Amniotic epithelial cell (primary cell): Measurements from ENCODE around the gene TSPAN12.
"Not testable (repeated sequence)": the region's sequence is repeated elsewhere in the genome, so short reads cannot be mapped to it uniquely, and the experiment has no call there.

Experiments
- DNase-seq: peaks from one replicate; pipeline ENCODE4 v3.0.0-alpha.2; 2010; ENCODE audit warnings: low read depth

Gene TSPAN12

GRCh38 chr7:120857588-120858573, at the start of gene TSPAN12:
Gene TSPAN12 (minus strand): TSS chr7:120858144. CDS start chr7:120856763, 1,381 bp downstream.
- DNase-seq: peak; percentile 35

- no peak for DNase-seq
These were observed 41.0 kb upstream of the TSPAN12 start for GRCh38 chr7:120898715-120899499.

DNA sequence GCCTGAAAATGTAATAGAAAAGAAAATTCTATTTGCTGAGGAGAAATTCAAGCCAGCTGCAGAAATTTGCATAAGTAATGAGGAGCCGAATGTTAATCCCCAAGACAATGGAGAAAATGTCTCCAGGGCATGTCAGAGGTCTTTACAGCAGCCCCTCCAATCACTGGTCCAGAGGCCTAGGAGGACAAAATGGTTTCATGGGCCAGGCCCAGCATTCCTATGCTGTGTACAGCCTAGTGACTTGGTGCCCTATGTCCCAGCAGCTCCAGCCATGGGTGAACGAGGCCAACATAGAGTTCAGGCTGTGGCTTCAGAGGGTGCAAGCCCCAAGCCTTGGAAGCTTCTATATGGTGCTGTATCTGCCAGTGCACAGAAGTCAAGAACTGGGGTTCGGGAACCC, 37.3 kb upstream of the TSPAN12 start:
- DNase-seq: not testable (repeated sequence)

- not testable (repeated sequence) for DNase-seq
These were observed 27.7 kb upstream of the TSPAN12 start for GRCh38 chr7:120885602-120886001.

DNA sequence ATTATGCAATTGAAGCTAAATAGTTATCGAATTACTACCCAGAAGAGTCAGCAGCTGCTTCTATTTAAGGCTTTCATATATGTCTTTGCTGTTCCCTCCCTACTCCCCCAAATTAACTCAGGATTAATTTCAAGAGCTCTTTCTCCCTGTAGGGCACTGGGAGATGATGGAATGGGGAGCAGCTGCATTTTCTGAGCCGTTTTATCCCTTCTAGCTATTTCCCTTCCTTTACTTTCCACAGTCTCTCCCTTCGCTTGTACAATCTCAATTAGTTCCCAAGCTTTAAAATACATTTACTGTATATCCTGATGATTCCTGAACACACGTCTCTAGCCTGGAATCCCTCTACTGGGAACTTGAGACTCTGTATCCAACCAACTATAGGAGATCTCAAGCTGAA, 19.8 kb upstream of the TSPAN12 start:
- no peak for DNase-seq

DNA sequence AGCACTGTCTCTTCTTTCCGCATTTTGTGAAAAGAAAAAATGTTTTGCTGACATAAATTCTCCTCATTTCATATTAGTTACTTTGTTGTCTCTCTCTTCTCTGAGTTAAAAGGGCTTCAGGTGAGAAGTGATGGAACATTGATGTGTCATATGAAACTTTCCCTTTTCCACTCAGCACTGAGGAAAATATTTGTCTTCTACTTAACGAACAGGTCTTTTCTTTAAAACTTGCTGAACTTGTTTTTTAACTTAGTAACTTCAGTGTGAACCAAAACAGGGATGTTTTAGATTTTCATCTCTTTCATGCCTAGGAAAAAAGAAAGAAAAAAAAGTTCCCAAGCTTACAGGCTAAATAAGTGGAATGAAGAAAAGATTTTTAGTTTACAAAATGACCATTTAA, 19.0 kb upstream of the TSPAN12 start:
- DNase-seq: no peak

DNA sequence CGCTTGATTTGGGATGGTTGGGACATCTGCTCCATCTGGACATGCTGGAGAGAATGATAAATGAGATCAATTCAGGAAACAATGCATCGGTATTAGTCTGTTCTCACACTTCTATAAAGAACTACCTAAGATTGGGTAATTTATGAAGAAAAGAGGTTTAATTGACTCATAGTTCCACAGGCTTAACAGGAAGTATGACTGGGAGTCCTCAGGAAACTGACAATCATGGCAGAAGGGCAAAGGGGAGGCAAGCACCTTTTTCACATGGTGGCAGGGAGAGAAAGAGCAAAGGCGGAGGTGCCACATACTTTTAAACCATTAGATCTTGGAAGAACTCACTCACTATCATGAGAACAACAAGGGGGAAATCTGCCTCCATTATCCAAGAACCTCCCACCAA, 16.8 kb upstream of the TSPAN12 start:
- DNase-seq: no peak

DNA sequence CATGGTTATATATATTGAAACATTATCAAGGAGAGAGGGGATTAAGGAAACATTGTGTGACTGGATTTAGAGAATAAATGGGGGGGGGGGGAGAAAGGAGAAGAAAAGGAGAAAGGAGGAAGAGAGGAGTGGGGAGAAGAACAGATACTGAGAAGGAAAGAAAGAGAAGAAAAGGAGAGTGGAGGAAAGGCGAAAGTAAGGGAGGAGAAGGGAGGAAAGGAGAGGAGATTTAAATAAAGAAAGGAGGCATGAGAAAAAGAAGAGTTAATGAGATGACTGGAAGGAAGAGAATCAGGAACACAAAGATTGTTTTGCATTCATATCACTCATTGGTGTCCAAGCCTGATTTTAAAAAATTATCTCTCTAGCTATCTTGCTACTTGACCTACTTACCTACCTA, 16.1 kb upstream of the TSPAN12 start:
- DNase-seq: no peak

DNA sequence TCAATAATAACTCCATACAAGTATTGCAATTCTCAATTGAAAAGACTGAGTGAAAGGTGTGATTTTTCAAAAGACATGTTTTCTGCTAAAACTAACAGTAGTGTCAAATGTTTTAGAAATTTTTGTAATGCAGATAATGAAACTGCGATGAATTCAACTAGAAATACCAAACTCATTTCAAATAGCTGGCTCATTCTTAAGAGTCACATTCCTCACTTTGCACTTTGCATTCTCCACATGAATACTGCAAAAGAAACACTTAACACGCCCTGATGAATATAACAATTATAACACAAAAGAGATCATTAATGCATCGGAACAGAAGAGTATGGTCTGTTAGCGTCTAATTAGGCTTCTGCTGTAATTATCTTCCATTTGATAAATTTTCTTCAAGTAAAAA, 15.5 kb upstream of the TSPAN12 start:
- DNase-seq: no peak

GRCh38 chr7:120869700-120870099, 11.8 kb upstream of the TSPAN12 start:
- DNase-seq: no peak

GRCh38 chr7:120867932-120868331, 10.0 kb upstream of the TSPAN12 start:
- DNase-seq: no peak

DNA sequence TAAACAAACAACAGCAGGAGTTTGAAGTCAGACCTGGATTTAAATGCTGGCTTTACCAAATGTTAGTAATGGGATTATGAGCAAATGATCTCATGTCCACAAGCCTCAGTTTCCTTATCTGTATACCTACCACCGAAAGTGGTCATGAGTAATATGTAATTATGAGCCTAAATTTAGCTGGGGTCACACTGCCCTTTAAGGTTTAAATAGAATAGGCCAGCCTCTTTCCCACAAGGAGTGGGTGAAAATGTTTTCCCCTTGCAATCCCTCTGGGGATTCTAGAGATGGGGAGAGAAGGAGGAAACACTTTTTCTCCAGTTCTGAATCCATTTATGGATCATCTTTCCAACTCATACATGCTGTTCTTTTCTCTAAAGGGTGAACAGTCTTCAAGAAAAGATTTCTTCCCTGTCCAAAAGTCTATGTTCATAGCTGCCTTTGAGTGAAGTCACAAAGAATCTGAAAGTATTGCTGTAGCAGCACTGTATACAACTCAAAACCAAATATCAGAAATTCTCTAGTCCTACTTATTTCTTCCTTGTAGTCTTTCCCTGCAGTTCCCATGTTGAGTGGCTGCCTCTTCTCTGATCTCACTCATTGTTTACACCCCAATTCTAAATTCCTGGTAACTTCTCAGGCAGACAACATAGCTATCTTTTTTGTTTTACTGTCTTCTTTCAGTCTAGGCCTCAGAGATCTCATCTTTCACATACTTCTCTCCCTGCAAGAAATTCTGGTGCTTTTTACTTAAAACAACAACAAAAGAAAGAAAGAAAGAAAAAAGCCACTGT, 7.4 kb upstream of the TSPAN12 start:
- DNase-seq: no peak

DNA sequence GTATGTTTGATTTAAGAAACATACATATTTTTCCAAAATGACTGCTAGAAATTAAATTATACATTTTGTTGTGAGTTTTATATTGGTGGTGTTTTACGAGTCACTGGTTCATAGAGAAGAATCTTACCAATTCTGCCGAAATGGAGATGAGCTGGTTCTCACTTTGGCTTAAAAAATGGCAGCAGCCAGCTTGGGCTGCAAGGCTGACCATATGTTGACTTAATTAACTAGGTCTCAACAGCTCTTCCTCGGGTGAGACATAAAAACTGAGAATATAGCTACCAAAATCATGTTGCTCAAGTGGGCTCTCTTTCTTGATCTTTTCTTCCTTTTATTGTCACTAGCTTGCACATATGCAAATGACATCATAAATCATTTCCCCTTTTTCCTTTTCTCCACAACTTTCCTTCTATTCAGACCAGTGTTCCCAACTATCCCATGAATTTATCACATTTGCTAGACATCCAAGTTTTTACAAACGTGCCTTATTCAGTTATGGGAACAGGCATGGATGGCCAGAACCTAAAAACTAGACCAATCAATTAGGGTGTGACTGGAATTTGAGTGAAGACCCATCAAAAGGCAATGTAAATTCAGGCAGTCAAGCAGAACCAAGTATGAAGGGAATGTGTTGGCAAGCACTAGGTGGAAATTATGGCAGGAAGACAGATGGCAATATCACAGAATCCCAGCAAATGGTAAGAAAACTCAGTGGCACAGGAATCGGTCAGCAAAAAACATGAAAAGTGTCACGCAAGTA, 6.4 kb upstream of the TSPAN12 start:
- no peak for DNase-seq

DNA sequence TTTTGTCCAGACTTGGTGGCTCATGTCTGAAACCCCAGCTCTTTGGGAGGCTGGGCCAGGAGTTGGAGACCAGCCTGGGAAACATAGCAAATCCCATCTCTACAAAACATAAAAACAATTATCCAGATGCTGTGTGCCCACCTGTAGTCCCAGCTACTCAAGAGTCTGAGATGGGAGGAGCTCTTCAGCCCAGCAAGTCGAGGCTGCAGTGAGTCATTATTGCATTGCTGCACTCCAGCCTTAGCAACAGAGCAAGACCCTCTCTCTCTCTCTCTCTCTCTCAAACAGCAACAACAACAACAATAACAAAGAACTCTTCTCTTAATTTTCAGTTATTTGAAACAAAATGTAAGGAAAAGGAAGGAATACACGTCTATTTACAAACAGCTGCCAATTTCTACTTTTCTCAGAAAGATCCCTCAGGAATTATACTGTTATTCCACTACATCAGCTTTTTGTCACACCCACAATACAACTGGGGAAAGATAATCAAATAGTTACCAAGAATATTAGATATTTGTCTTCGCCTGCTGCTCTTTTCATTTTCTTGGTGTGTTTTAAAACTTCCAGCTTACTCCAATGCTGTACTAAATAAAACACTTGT, 5.1 kb upstream of the TSPAN12 start:
- peak; percentile 21 for DNase-seq

DNA sequence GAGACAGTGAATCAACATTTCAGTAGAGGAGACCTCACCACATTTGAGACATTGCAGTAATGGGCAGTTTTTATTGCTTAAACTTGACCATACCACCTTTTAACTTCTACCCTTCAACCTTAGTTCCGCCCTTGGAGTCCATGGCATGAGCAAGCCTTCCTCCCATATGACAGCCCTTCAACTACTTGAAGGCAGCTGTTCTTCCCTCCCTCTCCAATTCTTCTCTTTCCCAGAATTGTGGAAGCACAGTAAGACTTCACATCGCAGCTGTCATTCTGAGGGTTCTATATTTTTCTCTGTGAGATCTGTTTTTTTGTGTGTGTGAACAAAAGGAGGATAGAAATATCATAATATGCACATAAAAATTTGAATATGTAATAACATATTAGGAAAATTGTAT, 2.2 kb upstream of the TSPAN12 start:
- DNase-seq: no peak

DNA sequence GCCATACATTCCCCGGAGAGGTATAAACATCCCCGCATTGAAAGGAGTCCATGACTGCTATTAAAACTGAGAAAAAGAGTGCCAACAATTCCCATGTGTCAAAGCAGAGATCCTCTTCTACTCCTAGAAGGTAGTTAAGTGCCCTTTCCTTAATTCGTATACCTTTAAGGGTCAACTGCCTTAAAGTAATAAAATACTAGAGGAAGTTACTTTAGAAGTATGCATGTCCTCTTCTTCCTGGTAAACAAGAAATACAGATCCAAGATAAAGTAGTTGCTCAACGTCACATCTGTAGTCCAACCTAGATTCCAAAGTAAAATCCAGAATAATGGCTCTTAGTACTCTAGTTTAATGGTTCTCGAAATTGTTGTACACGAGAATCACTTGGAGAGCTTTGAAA, 1.5 kb upstream of the TSPAN12 start:
- DNase-seq: no peak

DNA sequence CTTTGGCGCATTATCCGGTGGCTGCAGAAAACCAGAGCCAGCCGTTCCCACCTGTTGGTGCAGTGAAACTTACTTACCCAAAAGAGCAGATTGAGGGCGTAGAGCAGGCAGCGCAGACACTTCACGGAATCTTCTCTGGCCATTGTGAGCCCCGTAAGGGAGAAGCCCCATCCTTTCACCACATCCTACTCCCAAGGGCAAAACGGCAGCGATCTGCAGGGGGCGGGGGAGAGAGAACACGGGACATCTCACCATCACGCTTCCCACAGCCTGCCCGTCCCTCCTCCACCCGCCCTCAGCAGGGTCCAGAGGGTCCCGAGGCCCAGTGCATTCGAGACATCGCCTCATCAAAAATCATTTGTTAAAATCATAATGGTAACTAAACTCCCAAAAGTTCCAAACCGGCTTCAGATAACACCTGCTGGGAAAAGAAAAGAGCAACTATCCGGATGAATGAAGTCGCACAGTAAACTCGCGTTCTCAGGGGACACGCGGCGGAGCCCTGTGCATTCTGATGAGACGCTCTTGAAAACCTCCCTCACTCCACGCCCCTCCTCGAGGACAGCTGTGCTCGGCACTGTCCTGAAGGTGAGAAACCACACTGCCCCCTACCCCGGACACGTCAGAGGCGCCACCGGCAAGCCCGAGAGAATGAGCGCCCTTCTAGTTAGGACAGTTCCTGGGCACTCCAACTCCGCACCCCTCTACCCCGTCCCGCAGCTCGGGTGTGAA, 1.2 kb downstream of the TSPAN12 start:
- DNase-seq: no peak

DNA sequence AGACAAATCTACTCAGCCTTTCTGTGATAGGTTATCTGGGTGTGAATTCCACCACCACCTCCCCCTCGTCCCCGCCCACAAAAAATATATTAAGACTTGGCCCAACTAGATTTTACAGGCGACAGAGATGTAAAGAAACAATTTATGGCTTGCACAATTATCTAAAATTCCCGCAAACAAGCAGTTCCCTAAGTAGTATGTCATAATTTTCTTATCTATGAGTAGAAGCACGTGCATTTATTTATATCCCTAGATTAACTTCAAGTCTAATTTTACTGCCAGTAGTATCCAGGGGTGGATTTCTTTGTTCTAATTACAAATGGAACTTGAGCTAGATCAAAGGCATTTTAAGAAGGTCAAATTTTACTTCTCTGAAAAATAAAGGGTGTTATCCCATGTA, 1.7 kb downstream of the TSPAN12 start:
- DNase-seq: peak; percentile 11

DNA sequence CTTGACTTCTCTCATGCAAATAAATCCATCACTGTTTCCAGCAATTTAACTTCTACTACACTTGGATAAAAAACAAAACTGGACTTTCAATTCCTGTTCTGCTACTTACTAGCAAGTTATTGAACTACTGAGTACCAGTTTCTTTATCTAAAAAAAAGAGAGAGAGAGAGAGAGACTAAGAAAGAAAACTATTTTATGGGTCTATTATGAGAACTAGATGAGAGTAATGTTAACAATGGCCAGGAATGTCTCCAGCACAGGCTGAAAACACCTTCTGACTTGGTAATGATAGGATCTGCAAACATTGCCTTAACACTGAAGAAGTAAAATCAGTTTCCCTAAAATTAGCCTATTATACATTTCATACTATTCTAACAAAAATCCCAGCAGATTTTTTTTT, 5.2 kb downstream of the TSPAN12 start:
- DNase-seq: no peak

DNA sequence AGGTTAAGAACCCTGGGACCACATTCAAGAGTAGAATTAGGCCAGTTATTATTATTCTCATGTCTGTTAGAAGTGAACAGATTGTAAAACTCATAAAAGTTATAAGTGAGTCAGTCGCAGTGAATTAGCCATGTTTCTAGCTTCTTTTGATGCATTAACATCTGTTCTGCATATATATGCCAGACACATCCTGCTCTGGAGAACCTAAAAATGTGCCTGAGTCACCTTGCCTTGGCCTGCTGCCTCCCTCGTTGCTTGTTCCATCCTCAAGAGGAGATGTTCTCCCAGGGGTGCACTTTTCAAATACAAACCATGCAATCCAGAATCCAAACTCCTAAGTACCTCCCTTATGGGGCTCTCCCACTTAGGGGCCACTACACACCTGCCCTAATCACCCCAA, 14.8 kb downstream of the TSPAN12 start:
- DNase-seq: no peak
